GM18909 (cell line): ENCODE results near the gene SLC6A20.

Source experiments
- ATAC-seq: cut with Tn5 transposase; IDR thresholded peaks from one replicate; pipeline ENCODE4 v1.9.1; 2021; ENCODE audit warnings: mild to moderate bottlenecking; ENCODE audit not compliant: unreplicated experiment, poor library complexity

Gene SLC6A20

GRCh38 chr3:45795882-45796765 lies at the start of gene SLC6A20:
TSS of gene SLC6A20 (minus strand) at chr3:45796536. CDS start at chr3:45796419, 117 bp downstream.
- no peak for ATAC-seq

- no peak for ATAC-seq
These were observed 48.3 kb upstream of the SLC6A20 start for GRCh38 chr3:45844616-45845015.

GRCh38 chr3:45842851-45843625 lies 46.7 kb upstream of the SLC6A20 start:
- no peak for ATAC-seq

- peak; percentile 81 for ATAC-seq
These were observed 45.6 kb upstream of the SLC6A20 start, which contains the start of gene LZTFL1 for GRCh38 chr3:45841757-45842491. TSS of gene LZTFL1 (minus strand) at chr3:45842119. CDS start at chr3:45841991, 128 bp downstream.

GRCh38 chr3:45841420-45841756 lies 45.1 kb upstream of the SLC6A20 start:
- ATAC-seq: peak; percentile 35

- no peak for ATAC-seq
These were observed 42.1 kb upstream of the SLC6A20 start for GRCh38 chr3:45838466-45838865.

- ATAC-seq: no peak
These were observed 36.4 kb upstream of the SLC6A20 start for GRCh38 chr3:45832699-45833098.

GRCh38 chr3:45830121-45830520 lies 33.8 kb upstream of the SLC6A20 start:
- no peak for ATAC-seq

GRCh38 chr3:45826908-45827307 lies 30.6 kb upstream of the SLC6A20 start:
- no peak for ATAC-seq

- ATAC-seq: no peak
These were observed 30.0 kb upstream of the SLC6A20 start for GRCh38 chr3:45826321-45826720.

GRCh38 chr3:45821127-45821526 lies 24.8 kb upstream of the SLC6A20 start:
- ATAC-seq: no peak

GRCh38 chr3:45819543-45819942 lies 23.2 kb upstream of the SLC6A20 start:
- ATAC-seq: no peak

- ATAC-seq: no peak
These were observed 21.6 kb upstream of the SLC6A20 start for GRCh38 chr3:45817831-45818522.

GRCh38 chr3:45816544-45816943 lies 20.2 kb upstream of the SLC6A20 start:
- ATAC-seq: no peak

- no peak for ATAC-seq
These were observed 18.0 kb upstream of the SLC6A20 start for GRCh38 chr3:45814322-45814721.

- ATAC-seq: no peak
These were observed 11.6 kb upstream of the SLC6A20 start for GRCh38 chr3:45807681-45808540.

GRCh38 chr3:45807133-45807532 lies 10.8 kb upstream of the SLC6A20 start:
- ATAC-seq: no peak

GRCh38 chr3:45806072-45806471 lies 9.7 kb upstream of the SLC6A20 start:
- no peak for ATAC-seq

- ATAC-seq: no peak
These were observed 7.1 kb upstream of the SLC6A20 start for GRCh38 chr3:45803252-45803935.
